Nephron progenitor cell (in vitro differentiated cells): ENCODE data around the gene ARMC12.
A peak's percentile ranks its signal among the peaks of the same experiment; 100 is the strongest.

ENCODE experiments used
- DNase-seq: peaks from one replicate; pipeline ENCODE4 v3.0.0; 2021
- H3K27ac Mint-ChIP-seq: 2 replicates; pipeline ENCODE4 v1.8.0; 2021; ENCODE audit warnings: mild to moderate bottlenecking, moderate library complexity, mixed read lengths
- H3K27me3 Mint-ChIP-seq: 2 replicates; pipeline ENCODE4 v1.8.0; 2021; ENCODE audit warnings: mild to moderate bottlenecking, low read depth, mixed read lengths; ENCODE audit not compliant: poor library complexity
- H3K36me3 Mint-ChIP-seq: 2 replicates; pipeline ENCODE4 v1.8.0; 2021; ENCODE audit warnings: low read depth, mixed read lengths
- H3K4me1 Mint-ChIP-seq: 2 replicates; pipeline ENCODE4 v1.8.0; 2021; ENCODE audit warnings: mixed read lengths
- H3K4me3 Mint-ChIP-seq: 2 replicates; pipeline ENCODE4 v1.8.0; 2021; ENCODE audit warnings: mild to moderate bottlenecking, moderate library complexity, mixed read lengths
- H3K9me3 Mint-ChIP-seq: 2 replicates; pipeline ENCODE4 v1.8.0; 2021; ENCODE audit warnings: mild to moderate bottlenecking, moderate library complexity, mixed read lengths
- CTCF ChIP-seq: fragments of 200-600 bp; sonication (generic); IDR thresholded peaks from 2 replicates; pipeline ENCODE4 v1.5.0; 2021; ENCODE audit warnings: antibody characterized with exemption

ARMC12 gene

GRCh38 chr6:35752330-35752729 is 15.5 kb downstream of the ARMC12 start:
- peaks cover under 1% of the 10 kb centered on the region for H3K4me1 Mint-ChIP-seq
- H3K4me3 Mint-ChIP-seq, result no peak overlapping the region
- peaks cover 19% of the 10 kb centered on the region for H3K27me3 Mint-ChIP-seq
- H3K27ac Mint-ChIP-seq, result no peak overlapping the region
- peaks cover 5% of the 10 kb centered on the region for H3K36me3 Mint-ChIP-seq
- peaks cover 14% of the 10 kb centered on the region for H3K9me3 Mint-ChIP-seq
- TF ChIP-seq CTCF, result no peak
- DNase-seq, result no peak

- no peak for DNase-seq
- H3K36me3 Mint-ChIP-seq, result no peaks in the 10 kb centered on the region
- TF ChIP-seq CTCF, result no peak
- H3K4me1 Mint-ChIP-seq, result peaks cover 15% of the 10 kb centered on the region
- no peak overlapping the region for H3K4me3 Mint-ChIP-seq
- no peaks in the 10 kb centered on the region for H3K9me3 Mint-ChIP-seq
- no peak overlapping the region for H3K27ac Mint-ChIP-seq
- peaks cover 26% of the 10 kb centered on the region for H3K27me3 Mint-ChIP-seq
Measured at GRCh38 chr6:35754452-35755277, 17.8 kb downstream of the ARMC12 start.

- Mint-ChIP-seq H3K27me3 (peaks cover 26% of the 10 kb centered on the region), H3K27ac (no peak overlapping the region), H3K4me1 (peaks cover 15% of the 10 kb centered on the region)
Measured at GRCh38 chr6:35755278-35755924, 18.6 kb downstream of the ARMC12 start.

GRCh38 chr6:35757456-35758123 is 20.8 kb downstream of the ARMC12 start:
- Mint-ChIP-seq H3K9me3 (peaks cover 4% of the 10 kb centered on the region), H3K27ac (no peak overlapping the region), H3K27me3 (peaks cover 31% of the 10 kb centered on the region), H3K36me3 (no peaks in the 10 kb centered on the region), H3K4me1 (peaks cover 15% of the 10 kb centered on the region), H3K4me3 (no peak overlapping the region)
- DNase-seq, result peak; percentile 25
- peak; percentile 32 for TF ChIP-seq CTCF

More at GRCh38 chr6:35755278-35755924, 18.6 kb downstream of the ARMC12 start:
- no peak for TF ChIP-seq CTCF
- DNase-seq, result no peak
- H3K36me3 Mint-ChIP-seq, result no peaks in the 10 kb centered on the region
- peaks cover 4% of the 10 kb centered on the region for H3K9me3 Mint-ChIP-seq
- no peak overlapping the region for H3K4me3 Mint-ChIP-seq

GRCh38 chr6:35759426-35759825 is 22.6 kb downstream of the ARMC12 start:
- Mint-ChIP-seq H3K27ac (peak overlapping the region; percentile 86), H3K36me3 (no peaks in the 10 kb centered on the region), H3K4me1 (peaks cover 27% of the 10 kb centered on the region), H3K4me3 (no peak overlapping the region), H3K9me3 (peaks cover 4% of the 10 kb centered on the region), H3K27me3 (peaks cover 42% of the 10 kb centered on the region)
- TF ChIP-seq CTCF, result no peak
- DNase-seq, result no peak
